SK-N-SH (cell line): ENCODE data around the gene TEX35.

Experiments
- CTCF ChIP-seq: fragments of 200-600 bp; sonication (generic); IDR thresholded peaks from 2 replicates; pipeline ENCODE4 v1.6.1; 2017; ENCODE audit warnings: antibody characterized with exemption, mild to moderate bottlenecking, moderate library complexity
- FOSL2 ChIP-seq: IDR thresholded peaks from 2 replicates; pipeline ENCODE4 v1.4.0; 2012; ENCODE audit warnings: low read depth, mild to moderate bottlenecking, moderate library complexity, borderline replicate concordance
- GATA2 ChIP-seq: sonication (generic); formaldehyde crosslinking; IDR thresholded peaks from 2 replicates; pipeline ENCODE4 v1.5.0; 2020; ENCODE audit warnings: mild to moderate bottlenecking, missing genetic modification reagents
- JUND ChIP-seq: IDR thresholded peaks from 2 replicates; pipeline ENCODE4 v1.4.0; 2012
- NFIC ChIP-seq: IDR thresholded peaks from 2 replicates; pipeline ENCODE4 v1.4.0; 2012; ENCODE audit warnings: borderline replicate concordance
- POLR2AphosphoS5 ChIP-seq: IDR thresholded peaks from 2 replicates; pipeline ENCODE4 v1.6.1; 2012; ENCODE audit warnings: low read depth, low read length
- RAD21 ChIP-seq: IDR thresholded peaks from 2 replicates; pipeline ENCODE4 v1.6.1; 2012; ENCODE audit warnings: mild to moderate bottlenecking, low read length
- RXRA ChIP-seq: IDR thresholded peaks from 2 replicates; pipeline ENCODE4 v1.4.0; 2012; ENCODE audit warnings: low read depth, mild to moderate bottlenecking, borderline replicate concordance
- YY1 ChIP-seq: IDR thresholded peaks from 2 replicates; pipeline ENCODE4 v1.4.0; 2012; ENCODE audit warnings: low read depth, mild to moderate bottlenecking

GRCh38 chr1:178551940-178552339 is 39.0 kb downstream of the TEX35 start:
- no peak for TF ChIP-seq FOSL2
- no peak for TF ChIP-seq JUND
- TF ChIP-seq CTCF, result no peak
- TF ChIP-seq YY1, result no peak
- no peak for TF ChIP-seq RAD21
- TF ChIP-seq GATA2 (CRISPR knock-in tag), result no peak
- TF ChIP-seq RXRA, result no peak
- TF ChIP-seq POLR2AphosphoS5, result no peak
- no peak for TF ChIP-seq NFIC
